Stomach (tissue), 9 donors: ENCODE measurements around the gene GTF2B. TPM values are rescaled to one million over a fixed set of nuclear protein-coding genes. Genes with fewer than 3 reads are reported as not detected.

Experiments
- DNase-seq, 2 donors: peaks; one replicate each; pipeline versions ENCODE4 v3.0.0 to v3.0.0-alpha.2; 2013 to 2019
- H3K27ac ChIP-seq, 5 donors: fragments of 200-600 bp in 4 of 5; sonication (generic) in 4 of 5; one replicate each; pipeline ENCODE4 v1.5.1; 2013 to 2019; ENCODE audit warnings: mild to moderate bottlenecking in 1 of 5, moderate library complexity in 1 of 5
- H3K27me3 ChIP-seq, 3 donors: fragments of 200-600 bp; sonication (generic); one replicate each; pipeline ENCODE4 v1.5.1; 2017 to 2019; ENCODE audit warnings: mixed run types in 1 of 3
- H3K36me3 ChIP-seq, 4 donors: fragments of 200-600 bp; sonication (generic); 1 replicate in 3 of 4; 2 replicates in 1 of 4; pipeline ENCODE4 v1.5.1; 2016 to 2019
- H3K4me1 ChIP-seq, 4 donors: fragments of 200-600 bp; sonication (generic); one replicate each; pipeline ENCODE4 v1.5.1; 2016 to 2019
- H3K4me3 ChIP-seq, 4 donors: fragments of 200-600 bp; sonication (generic) in 3 of 4; one replicate each; pipeline ENCODE4 v1.5.1; 2016 to 2019; ENCODE audit warnings: mild to moderate bottlenecking in 1 of 4
- H3K9me3 ChIP-seq, 4 donors: fragments of 200-600 bp; sonication (generic); one replicate each; pipeline ENCODE4 v1.5.1; 2016 to 2019
- EP300 ChIP-seq: sonication (generic); formaldehyde crosslinking; IDR thresholded peaks from one replicate; pipeline ENCODE4 v1.6.1; 2017; ENCODE audit warnings: antibody characterized with exemption
- POLR2A ChIP-seq, 4 donors: fragments of 450-650 bp; IDR thresholded peaks; one replicate each; pipeline ENCODE4 v1.6.1; 2016; ENCODE audit warnings: antibody characterized with exemption in 4 of 4, control low read depth in 2 of 4, mild to moderate bottlenecking in 1 of 4, moderate library complexity in 1 of 4
- POLR2AphosphoS5 ChIP-seq, 3 donors: sonication (generic); formaldehyde crosslinking; IDR thresholded peaks; one replicate each; pipeline ENCODE4 v1.6.1; 2016; ENCODE audit warnings: antibody characterized with exemption in 3 of 3
- WGBS, 5 donors: extraction: QIAGEN DNeasy Blood & Tissue Kit in 3 of 5; methylation state at CpG; one replicate each; pipeline versions ENCODE4 v1.1.5 to v1.1.7; 2013 to 2018; 5-methylcytosine and 5-hydroxymethylcytosine counted together
- intact Hi-C: fragments of 100-400 bp; cut with DNase I; formaldehyde crosslinking; loops from one replicate; pipeline ENCODE4 v1.15.1; 2023; ENCODE audit warnings: low total_unique reads
- polyA plus RNA-seq, 3 donors: library from polyadenylated mRNA; stranded (reverse); fragments of 200-250 nt; gene quantifications; one replicate each; pipeline ENCODE4 v1.2.3, GENCODE V29; 2013
- small RNA-seq, 4 donors: library from RNA; depleted of rRNA; stranded (forward); fragments of <200 nt; gene quantifications; one replicate each; pipeline ENCODE3, GENCODE V24; 2016
- total RNA-seq, 5 donors: library from RNA; depleted of rRNA; stranded (reverse); fragments of >200 nt; gene quantifications; one replicate each; pipeline versions ENCODE4 v1.1.0 to v1.2.3, GENCODE V29; 2014 to 2016
- TF ChIP-seq, protein P1 (sequence below), 7 experiments: fragments of 450-650 bp in 4 of 7; fragments of 200-600 bp in 3 of 7; sonication (generic) in 3 of 7; IDR thresholded peaks; one replicate each; pipeline ENCODE4 v1.5.1; 2016 to 2019; ENCODE audit warnings: antibody characterized with exemption in 7 of 7, control low read depth in 2 of 7, mild to moderate bottlenecking in 1 of 7
- donor health status: healthy with polysubstance abuse.
- donor health status: Bipolar disorder and iron deficiency.
- donor health status: healthy.

GTF2B gene
- total and polyA plus RNA-seq, 8 donors: 21.8 to 67.7 (median 33.4) TPM

DNA sequence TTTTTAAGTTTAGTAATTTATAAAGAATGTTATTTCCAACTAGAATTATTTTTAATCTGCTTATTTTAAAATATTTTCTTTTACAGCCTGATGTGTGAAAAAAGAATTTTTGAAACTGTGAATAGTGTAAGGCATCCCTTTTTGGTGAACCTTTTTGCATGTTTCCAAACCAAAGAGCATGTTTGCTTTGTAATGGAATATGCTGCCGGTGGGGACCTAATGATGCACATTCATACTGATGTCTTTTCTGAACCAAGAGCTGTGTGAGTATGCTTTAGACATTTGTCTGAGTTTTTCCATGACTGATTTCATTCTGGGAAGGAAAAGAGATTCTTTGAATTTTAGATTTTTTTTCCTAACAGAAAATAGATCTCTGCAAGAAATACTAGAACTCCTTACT is 77.9 kb downstream of the GTF2B start:
- H3K4me1 ChIP-seq: no peaks in the 10 kb centered on the region
- WGBS, 5 donors: 84 to 100% (median 92%) methylated on average over 1 of the region's 1 CpG
- no peaks in the 10 kb centered on the region for H3K27me3 ChIP-seq
- peaks cover 6 to 85% (median 68%) of the 10 kb centered on the region in 4 donors for H3K36me3 ChIP-seq
- intact Hi-C loops: no loop called here
- H3K4me3 ChIP-seq: no peak overlapping the region
- no peak for TF ChIP-seq POLR2AphosphoS5 (IDR thresholded peaks at IDR 0.05)
- TF ChIP-seq, protein P1, sequence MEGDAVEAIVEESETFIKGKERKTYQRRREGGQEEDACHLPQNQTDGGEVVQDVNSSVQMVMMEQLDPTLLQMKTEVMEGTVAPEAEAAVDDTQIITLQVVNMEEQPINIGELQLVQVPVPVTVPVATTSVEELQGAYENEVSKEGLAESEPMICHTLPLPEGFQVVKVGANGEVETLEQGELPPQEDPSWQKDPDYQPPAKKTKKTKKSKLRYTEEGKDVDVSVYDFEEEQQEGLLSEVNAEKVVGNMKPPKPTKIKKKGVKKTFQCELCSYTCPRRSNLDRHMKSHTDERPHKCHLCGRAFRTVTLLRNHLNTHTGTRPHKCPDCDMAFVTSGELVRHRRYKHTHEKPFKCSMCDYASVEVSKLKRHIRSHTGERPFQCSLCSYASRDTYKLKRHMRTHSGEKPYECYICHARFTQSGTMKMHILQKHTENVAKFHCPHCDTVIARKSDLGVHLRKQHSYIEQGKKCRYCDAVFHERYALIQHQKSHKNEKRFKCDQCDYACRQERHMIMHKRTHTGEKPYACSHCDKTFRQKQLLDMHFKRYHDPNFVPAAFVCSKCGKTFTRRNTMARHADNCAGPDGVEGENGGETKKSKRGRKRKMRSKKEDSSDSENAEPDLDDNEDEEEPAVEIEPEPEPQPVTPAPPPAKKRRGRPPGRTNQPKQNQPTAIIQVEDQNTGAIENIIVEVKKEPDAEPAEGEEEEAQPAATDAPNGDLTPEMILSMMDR (IDR thresholded peaks at IDR 0.05): no peak
- no peak for TF ChIP-seq POLR2A (IDR thresholded peaks at IDR 0.05)
- no peak for TF ChIP-seq EP300
- no peak for DNase-seq
- no peak overlapping the region for H3K27ac ChIP-seq
- no peaks in the 10 kb centered on the region for H3K9me3 ChIP-seq

DNA sequence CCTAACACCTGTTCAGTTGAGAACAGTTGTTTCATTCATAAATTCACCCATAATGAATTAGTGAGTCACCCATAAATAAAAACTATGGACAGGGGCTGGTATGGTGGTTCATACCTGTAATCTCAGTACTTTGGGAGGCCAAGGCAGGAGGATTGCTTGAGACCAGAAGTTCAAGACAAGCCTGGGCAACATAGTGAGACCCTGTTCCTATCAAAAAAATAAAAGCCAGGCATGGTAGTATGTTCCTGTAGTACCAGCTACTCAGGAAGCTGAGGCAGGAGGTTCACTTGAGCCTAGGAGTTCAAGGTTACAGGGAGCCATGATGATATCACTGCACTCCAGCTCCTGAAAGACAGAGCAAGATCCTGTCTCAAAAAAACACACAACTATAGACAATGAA is 79.0 kb downstream of the GTF2B start:
- Histone ChIP-seq H3K4me3 (no peak overlapping the region), H3K36me3 (peaks cover 6 to 89% (median 69%) of the 10 kb centered on the region in 4 donors), H3K27ac (no peak overlapping the region)

DNA sequence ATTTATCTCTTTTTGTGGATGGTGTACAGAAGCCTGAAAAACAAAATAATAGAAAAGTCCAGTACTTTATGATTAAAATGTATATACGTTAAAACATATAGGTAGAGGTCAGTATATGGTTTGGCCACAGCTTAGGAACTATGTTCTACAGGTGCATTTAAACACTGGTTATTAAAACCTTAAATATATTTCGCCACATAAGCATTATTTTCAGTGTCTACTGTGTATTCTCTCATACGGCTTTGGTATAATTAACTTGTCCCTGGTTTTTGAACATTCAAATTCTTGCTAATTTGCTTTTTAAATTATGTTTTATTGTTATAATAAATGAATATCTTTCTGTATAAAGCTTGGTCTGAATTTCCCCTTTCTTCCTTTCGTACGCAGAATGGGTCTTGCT is 87.9 kb downstream of the GTF2B start:
- Histone ChIP-seq H3K4me3 (no peak overlapping the region), H3K36me3 (peaks cover 15 to 86% (median 74%) of the 10 kb centered on the region in 4 donors), H3K27me3 (no peaks in the 10 kb centered on the region), H3K4me1 (no peaks in the 10 kb centered on the region), H3K9me3 (no peaks in the 10 kb centered on the region), H3K27ac (no peak overlapping the region)
- 96 to 99% (median 97%) methylated on average over 5 of the region's 5 CpGs for WGBS, 5 donors
- intact Hi-C loops: no loop called here
- no peak for DNase-seq
- no peak for TF ChIP-seq EP300
- TF ChIP-seq, protein P1 (IDR thresholded peaks at IDR 0.05): no peak
- TF ChIP-seq POLR2AphosphoS5 (IDR thresholded peaks at IDR 0.05): no peak
- TF ChIP-seq POLR2A (IDR thresholded peaks at IDR 0.05): no peak

More for the DNA sequence above, 79.0 kb downstream of the GTF2B start:
- DNase-seq: no peak
- no peaks in the 10 kb centered on the region for H3K4me1 ChIP-seq
- intact Hi-C loops: no loop called here
- no peaks in the 10 kb centered on the region for H3K9me3 ChIP-seq
- TF ChIP-seq EP300 (no peak), POLR2A (IDR thresholded peaks at IDR 0.05) (no peak), POLR2AphosphoS5 (IDR thresholded peaks at IDR 0.05) (no peak)
- TF ChIP-seq, protein P1 (IDR thresholded peaks at IDR 0.05): no peak
- H3K27me3 ChIP-seq: no peaks in the 10 kb centered on the region

DNA sequence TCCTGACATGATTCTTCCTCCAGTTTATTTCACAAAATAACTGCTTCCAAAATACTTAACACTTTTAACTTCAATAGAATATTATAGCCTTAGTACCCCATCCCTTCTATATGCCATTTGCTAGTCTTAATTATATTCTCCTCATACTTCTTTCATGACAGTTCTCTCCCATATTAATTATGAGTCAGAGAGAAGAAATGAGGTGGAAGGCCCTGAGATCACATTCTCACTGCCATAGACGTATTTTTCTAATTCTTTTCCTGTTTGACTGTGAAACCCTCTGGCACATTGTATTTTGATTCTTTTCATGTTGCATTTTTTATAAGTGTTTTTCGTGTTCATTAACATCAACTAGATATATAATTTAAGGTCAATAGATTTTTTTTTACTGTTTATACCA is 88.4 kb downstream of the GTF2B start:
- Histone ChIP-seq H3K4me1 (no peaks in the 10 kb centered on the region), H3K27ac (no peak overlapping the region), H3K4me3 (no peak overlapping the region), H3K9me3 (no peaks in the 10 kb centered on the region), H3K36me3 (peaks cover 15 to 82% (median 70%) of the 10 kb centered on the region in 4 donors), H3K27me3 (no peaks in the 10 kb centered on the region)
- TF ChIP-seq EP300 (no peak), POLR2AphosphoS5 (IDR thresholded peaks at IDR 0.05) (no peak), POLR2A (IDR thresholded peaks at IDR 0.05) (no peak)
- TF ChIP-seq, protein P1 (IDR thresholded peaks at IDR 0.05): no peak
- intact Hi-C loops: no loop called here
- DNase-seq: no peak
- 76 to 95% (median 89%) methylated on average over 2 of the region's 2 CpGs for WGBS, 5 donors

Small RNA genes lying within 50 kb of the gene (small RNA-seq; reads per million reads assigned to genes)
- gene RNU6-125P: 0 reads per million in 4 donors

Other genes with a start within 250 kb of the GTF2B start
- gene PKN2, start 207.3 kb downstream of the GTF2B start, total RNA-seq: 100 to 1,000 TPM in 1 of 5 donors, 10 to 100 TPM in 4; 23.8 to 118 (median 45.5) TPM
- 10 to 100 TPM in 1 of 3 donors, 1 to 10 TPM in 2; 5.0 to 10.7 (median 5.5) TPM for gene PKN2, start 207.3 kb downstream of the GTF2B start, polyA plus RNA-seq
- gene KYAT3, start 101.1 kb upstream of the GTF2B start, total RNA-seq: 100 to 1,000 TPM in 1 of 5 donors, 10 to 100 TPM in 3, 1 to 10 TPM in 1; 7.2 to 112 (median 40.4) TPM
- 10 to 100 TPM; 20.3 to 32.1 (median 24.3) TPM for gene KYAT3, start 101.1 kb upstream of the GTF2B start, polyA plus RNA-seq
- 10 to 100 TPM in 4 of 5 donors, 1 to 10 TPM in 1; 8.1 to 28.6 (median 23.1) TPM for gene RBMXL1, start 101.1 kb upstream of the GTF2B start, total RNA-seq
- 1 to 10 TPM; 4.3 to 6.9 (median 4.6) TPM for gene RBMXL1, start 101.1 kb upstream of the GTF2B start, polyA plus RNA-seq
- 10 to 100 TPM in 4 of 5 donors, 1 to 10 TPM in 1; 3.6 to 57.7 (median 22.0) TPM for gene GBP3, start 131.3 kb upstream of the GTF2B start, total RNA-seq
- gene GBP3, start 131.3 kb upstream of the GTF2B start, polyA plus RNA-seq: 10 to 100 TPM in 2 of 3 donors, 1 to 10 TPM in 1; 6.4 to 12.7 (median 10.0) TPM
- gene GBP1, start 173.6 kb upstream of the GTF2B start, total RNA-seq: 10 to 100 TPM in 4 of 5 donors, 1 to 10 TPM in 1; 7.6 to 43.5 (median 25.1) TPM
- gene GBP1, start 173.6 kb upstream of the GTF2B start, polyA plus RNA-seq: 10 to 100 TPM in 2 of 3 donors, 1 to 10 TPM in 1; 5.9 to 27.5 (median 15.4) TPM
- 10 to 100 TPM; 21.0 to 74.2 (median 60.3) TPM for gene GBP2, start 234.5 kb upstream of the GTF2B start, total RNA-seq
- gene GBP2, start 234.5 kb upstream of the GTF2B start, polyA plus RNA-seq: 100 to 1,000 TPM in 1 of 3 donors, 10 to 100 TPM in 2; 37.9 to 119 (median 66.0) TPM